ENCODE results near the gene CLDN9.
"Not testable (repeated sequence)": the region's sequence is repeated elsewhere in the genome, so short reads cannot be mapped to it uniquely, and the experiment has no call there.

The CLDN9 gene

DNA sequence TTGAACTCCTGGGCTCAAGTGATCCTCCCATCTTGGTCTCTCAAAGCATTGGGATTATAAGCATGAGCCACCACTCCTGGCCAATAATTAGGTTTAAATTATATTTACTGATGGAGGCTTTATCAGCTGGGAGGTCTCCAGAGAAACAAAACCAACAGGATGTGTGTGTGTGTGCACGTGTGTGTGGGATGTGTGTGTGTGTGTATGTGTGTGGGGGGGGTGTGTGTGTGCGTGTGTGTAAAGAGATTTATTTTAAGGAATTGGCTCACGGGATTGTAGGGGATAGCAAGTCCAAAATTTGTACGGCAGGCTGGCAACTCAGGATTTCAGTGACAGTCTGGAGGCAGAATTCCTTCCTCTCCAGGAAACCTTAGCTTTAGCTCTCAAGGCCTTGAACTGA lies 38.3 kb downstream of the CLDN9 start:
- H3K9me3 ChIP-seq (ENCODE audit: control insufficient read depth in 2 of 2, low read length in 2 of 2), result no peaks in the 10 kb centered on the region
- no peaks in the 10 kb centered on the region for H3K36me3 ChIP-seq (ENCODE audit: control insufficient read depth in 2 of 2, insufficient read depth in 2 of 2, low read length in 2 of 2)
- H3K9ac ChIP-seq (ENCODE audit: low read length in 2 of 2), result no peak overlapping the region
- peaks cover 5 to 29% of the 10 kb centered on the region in 2 donors for H3K27me3 ChIP-seq (ENCODE audit: control insufficient read depth in 1 of 2, insufficient read depth in 2 of 2, low read length in 2 of 2)
- peaks cover 8% of the 10 kb centered on the region for H3K4me1 ChIP-seq (ENCODE audit: control insufficient read depth, insufficient read depth, low read length)
- no peak overlapping the region for H3K4me3 ChIP-seq (ENCODE audit: low read length in 2 of 2)
- no peak overlapping the region for H3K27ac ChIP-seq (ENCODE audit: low read length)

DNA sequence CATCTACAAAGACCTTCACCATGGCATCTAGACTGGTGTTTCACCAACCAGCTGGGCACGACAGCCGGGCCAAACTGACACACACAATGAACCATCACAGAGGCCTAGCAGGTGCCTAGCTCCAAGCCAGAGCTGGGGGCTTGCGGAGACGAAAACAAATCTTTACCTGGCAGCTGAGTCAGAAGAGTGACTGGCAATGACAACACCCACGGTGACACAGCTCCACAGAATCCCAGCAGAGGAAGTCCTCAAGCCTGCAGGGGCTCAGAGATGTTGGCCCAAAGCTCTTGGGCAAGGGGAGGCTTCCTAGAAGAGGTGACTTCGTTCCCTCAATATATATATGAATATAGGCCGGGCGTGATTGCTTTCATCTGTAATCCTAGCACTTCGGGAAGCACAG lies 38.8 kb downstream of the CLDN9 start:
- Histone ChIP-seq H3K4me1 (ENCODE audit: control insufficient read depth, insufficient read depth, low read length) (peaks cover 4% of the 10 kb centered on the region), H3K36me3 (ENCODE audit: control insufficient read depth in 2 of 2, insufficient read depth in 2 of 2, low read length in 2 of 2) (no peaks in the 10 kb centered on the region), H3K27me3 (ENCODE audit: control insufficient read depth in 1 of 2, insufficient read depth in 2 of 2, low read length in 2 of 2) (peaks cover 5 to 24% of the 10 kb centered on the region in 2 donors), H3K9ac (ENCODE audit: low read length in 2 of 2) (no peak overlapping the region), H3K27ac (ENCODE audit: low read length) (no peak overlapping the region), H3K4me3 (ENCODE audit: low read length in 2 of 2) (no peak overlapping the region), H3K9me3 (ENCODE audit: control insufficient read depth in 2 of 2, low read length in 2 of 2) (no peaks in the 10 kb centered on the region)

DNA sequence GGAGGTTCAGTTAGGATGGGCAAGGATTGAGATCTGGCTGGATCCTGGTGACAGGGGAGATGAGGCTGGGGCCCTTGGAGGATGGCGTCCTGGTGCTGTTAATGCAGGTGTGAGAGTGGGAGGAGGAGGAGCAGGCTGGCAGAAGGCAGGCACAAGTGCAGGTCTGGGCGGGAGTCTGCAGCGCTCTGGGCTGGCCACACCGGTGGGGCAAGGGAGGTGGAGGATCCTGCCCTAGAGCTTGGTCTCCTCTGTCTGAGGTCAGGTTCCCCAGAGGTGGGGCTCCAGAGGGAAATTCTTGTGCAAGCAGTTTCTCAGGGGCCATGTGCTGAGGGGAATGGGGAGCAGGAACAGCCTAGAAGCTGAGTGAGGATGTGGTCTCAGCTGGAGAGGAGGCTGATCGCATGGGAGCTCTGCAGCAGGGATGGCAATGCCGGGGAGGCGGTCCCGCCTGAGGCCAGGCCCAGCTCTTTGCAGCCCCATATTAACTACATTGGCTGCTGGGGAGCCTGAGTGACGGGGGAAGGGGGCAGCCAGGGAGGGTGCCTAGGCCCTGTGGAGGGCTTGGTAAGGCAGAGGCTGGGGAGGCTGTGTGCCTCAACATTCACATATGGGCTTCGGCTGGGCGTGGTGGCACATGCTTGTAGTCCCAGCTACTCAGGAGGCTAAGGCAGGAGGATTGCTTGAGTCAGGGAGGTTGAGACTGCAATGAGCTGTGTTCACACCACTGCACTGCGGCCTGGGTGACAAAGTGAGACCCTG lies 40.0 kb downstream of the CLDN9 start:
- not testable (repeated sequence) for H3K27ac ChIP-seq (ENCODE audit: low read length); H3K4me3 ChIP-seq (ENCODE audit: low read length in 2 of 2); H3K9me3 ChIP-seq (ENCODE audit: control insufficient read depth in 2 of 2, low read length in 2 of 2); H3K9ac ChIP-seq (ENCODE audit: low read length in 2 of 2); H3K36me3 ChIP-seq (ENCODE audit: control insufficient read depth in 2 of 2, insufficient read depth in 2 of 2, low read length in 2 of 2); H3K4me1 ChIP-seq (ENCODE audit: control insufficient read depth, insufficient read depth, low read length)
- H3K27me3 ChIP-seq (ENCODE audit: control insufficient read depth in 1 of 2, insufficient read depth in 2 of 2, low read length in 2 of 2), result peaks cover 2 to 13% of the 10 kb centered on the region in 2 donors

DNA sequence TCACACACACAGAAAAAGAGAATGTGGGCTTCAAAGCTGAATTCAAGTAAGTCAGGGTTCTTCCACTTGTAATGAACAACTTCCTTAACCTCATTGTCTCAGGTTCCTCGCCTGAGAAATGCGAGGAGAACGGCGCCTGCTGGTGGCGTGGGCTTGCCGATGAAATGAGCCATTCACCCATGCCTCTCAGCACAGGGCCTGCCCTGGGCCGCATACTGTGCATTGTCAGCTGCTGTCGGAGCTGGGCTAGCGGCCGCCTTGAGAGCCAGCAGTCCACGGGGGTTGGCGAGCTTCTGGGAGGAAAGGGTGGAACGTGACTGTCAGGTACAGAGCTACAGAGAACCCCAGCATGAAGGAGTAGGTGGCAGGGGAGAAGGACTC lies 40.6 kb downstream of the CLDN9 start:
- H3K4me1 ChIP-seq (ENCODE audit: control insufficient read depth, insufficient read depth, low read length); H3K27ac ChIP-seq (ENCODE audit: low read length); H3K4me3 ChIP-seq (ENCODE audit: low read length in 2 of 2); H3K9me3 ChIP-seq (ENCODE audit: control insufficient read depth in 2 of 2, low read length in 2 of 2); H3K36me3 ChIP-seq (ENCODE audit: control insufficient read depth in 2 of 2, insufficient read depth in 2 of 2, low read length in 2 of 2); H3K9ac ChIP-seq (ENCODE audit: low read length in 2 of 2): not testable (repeated sequence)
- H3K27me3 ChIP-seq (ENCODE audit: control insufficient read depth in 1 of 2, insufficient read depth in 2 of 2, low read length in 2 of 2), result peaks cover 2 to 13% of the 10 kb centered on the region in 2 donors

DNA sequence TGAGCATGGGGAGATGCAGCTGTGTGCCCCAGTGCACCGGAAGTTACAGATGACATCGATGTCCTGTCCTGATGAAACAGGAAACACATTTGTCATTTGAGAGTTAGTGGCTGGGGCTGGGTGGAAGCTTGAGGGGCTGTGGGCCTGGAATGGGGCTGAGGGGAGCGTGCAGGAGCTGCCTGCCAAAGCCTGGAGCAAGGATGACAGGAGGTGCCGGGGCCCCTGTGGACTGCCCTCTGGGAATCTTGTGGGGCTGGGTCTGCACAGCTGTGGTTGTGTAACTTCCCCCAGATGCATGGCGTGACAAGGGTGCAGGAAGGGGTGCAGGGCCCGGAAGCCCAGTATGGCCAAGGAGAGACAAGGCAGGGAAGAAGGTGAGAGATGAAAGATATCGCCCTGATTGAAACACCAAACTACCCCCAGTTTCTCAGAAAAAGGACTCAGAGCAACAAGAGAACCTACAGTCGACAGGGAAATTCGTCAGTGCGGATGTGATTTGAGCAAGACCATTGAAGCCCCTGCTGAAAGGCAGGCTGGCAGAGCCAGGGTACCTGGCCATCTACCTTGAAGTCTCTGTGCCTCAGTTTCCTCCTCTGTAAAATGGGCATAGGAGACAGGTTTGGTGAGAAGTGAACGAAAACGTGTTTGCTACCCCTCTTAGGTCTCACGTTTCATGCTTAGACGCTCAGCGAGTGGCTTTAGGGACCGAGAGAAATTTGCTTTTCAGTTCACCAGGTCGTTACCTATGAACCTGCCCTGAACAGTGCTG lies 42.4 kb downstream of the CLDN9 start:
- no peaks in the 10 kb centered on the region for H3K36me3 ChIP-seq (ENCODE audit: control insufficient read depth in 2 of 2, insufficient read depth in 2 of 2, low read length in 2 of 2)
- H3K27ac ChIP-seq (ENCODE audit: low read length), result no peak overlapping the region
- H3K27me3 ChIP-seq (ENCODE audit: control insufficient read depth in 1 of 2, insufficient read depth in 2 of 2, low read length in 2 of 2), result peaks cover 0 to 8% of the 10 kb centered on the region in 2 donors
- no peak overlapping the region for H3K9ac ChIP-seq (ENCODE audit: low read length in 2 of 2)
- no peak overlapping the region for H3K4me3 ChIP-seq (ENCODE audit: low read length in 2 of 2)
- no peaks in the 10 kb centered on the region for H3K9me3 ChIP-seq (ENCODE audit: control insufficient read depth in 2 of 2, low read length in 2 of 2)
- peaks cover 16% of the 10 kb centered on the region for H3K4me1 ChIP-seq (ENCODE audit: control insufficient read depth, insufficient read depth, low read length)

DNA sequence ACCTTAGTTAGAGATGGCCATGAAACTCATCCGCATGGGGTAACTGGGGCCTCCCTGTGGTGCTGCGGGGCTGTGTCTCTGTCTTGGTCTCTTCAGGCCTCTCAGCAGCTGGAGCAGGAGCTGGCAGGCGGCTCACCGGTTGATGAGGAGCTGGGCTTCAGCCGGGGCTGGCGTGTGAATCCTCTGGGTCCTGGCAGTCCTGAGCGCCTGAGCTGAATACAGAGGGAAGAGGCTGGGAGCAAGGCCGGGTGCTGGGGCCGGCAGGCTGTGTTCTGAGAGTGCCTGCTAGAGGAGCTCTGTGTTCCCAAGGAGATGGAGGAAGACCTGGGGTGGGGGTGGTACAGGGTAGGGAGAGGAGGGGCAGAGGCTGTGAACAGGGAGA lies 43.0 kb downstream of the CLDN9 start:
- not testable (repeated sequence) for H3K9ac ChIP-seq (ENCODE audit: low read length in 2 of 2); H3K9me3 ChIP-seq (ENCODE audit: control insufficient read depth in 2 of 2, low read length in 2 of 2); H3K27ac ChIP-seq (ENCODE audit: low read length); H3K4me3 ChIP-seq (ENCODE audit: low read length in 2 of 2); H3K36me3 ChIP-seq (ENCODE audit: control insufficient read depth in 2 of 2, insufficient read depth in 2 of 2, low read length in 2 of 2); H3K27me3 ChIP-seq (ENCODE audit: control insufficient read depth in 1 of 2, insufficient read depth in 2 of 2, low read length in 2 of 2)
- peaks cover 19% of the 10 kb centered on the region for H3K4me1 ChIP-seq (ENCODE audit: control insufficient read depth, insufficient read depth, low read length)

DNA sequence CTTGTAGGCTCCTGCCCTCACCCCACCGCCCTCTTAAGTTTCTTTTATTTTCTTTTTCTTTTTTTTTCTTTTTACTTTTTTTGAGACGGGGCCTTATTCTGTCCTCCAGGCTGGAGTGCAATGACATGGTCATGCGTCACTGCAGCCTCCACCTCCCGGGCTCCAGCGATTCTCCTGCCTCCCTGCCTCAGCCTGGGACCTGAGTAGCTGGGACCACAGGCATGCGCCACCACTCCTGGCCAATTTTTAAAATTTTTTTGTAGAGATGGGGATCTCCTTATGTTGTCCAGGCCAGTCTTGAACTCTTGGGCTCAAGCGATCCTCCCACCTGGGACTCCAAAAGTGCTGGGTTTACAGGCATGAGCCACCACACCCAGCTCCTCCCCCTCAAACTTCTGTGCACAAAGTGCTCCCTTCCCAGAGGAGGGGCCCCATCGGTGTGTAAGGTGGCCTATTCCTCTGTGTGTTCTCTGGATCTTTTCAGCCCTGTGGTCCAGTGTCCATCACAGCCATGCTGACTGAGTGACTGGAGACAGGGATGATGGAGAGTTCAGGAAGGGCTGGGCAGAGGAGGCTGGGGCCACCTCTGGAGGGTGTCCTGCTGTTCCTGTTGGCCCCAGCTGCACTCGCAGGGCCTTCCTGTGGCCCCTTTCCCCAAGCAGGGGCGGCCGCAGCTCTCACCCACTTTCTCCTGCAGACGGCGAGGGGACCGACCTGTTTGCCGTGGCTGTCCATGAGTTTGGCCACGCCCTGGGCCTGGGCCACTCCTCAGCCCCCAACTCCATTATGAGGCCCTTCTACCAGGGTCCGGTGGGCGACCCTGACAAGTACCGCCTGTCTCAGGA lies 43.8 kb downstream of the CLDN9 start:
- Histone ChIP-seq H3K27me3 (ENCODE audit: control insufficient read depth in 1 of 2, insufficient read depth in 2 of 2, low read length in 2 of 2) (peaks cover 0 to 7% of the 10 kb centered on the region in 2 donors), H3K9ac (ENCODE audit: low read length in 2 of 2) (no peak overlapping the region), H3K36me3 (ENCODE audit: control insufficient read depth in 2 of 2, insufficient read depth in 2 of 2, low read length in 2 of 2) (no peaks in the 10 kb centered on the region), H3K4me3 (ENCODE audit: low read length in 2 of 2) (no peak overlapping the region), H3K9me3 (ENCODE audit: control insufficient read depth in 2 of 2, low read length in 2 of 2) (no peaks in the 10 kb centered on the region), H3K27ac (ENCODE audit: low read length) (no peak overlapping the region), H3K4me1 (ENCODE audit: control insufficient read depth, insufficient read depth, low read length) (peaks cover 19% of the 10 kb centered on the region)

DNA sequence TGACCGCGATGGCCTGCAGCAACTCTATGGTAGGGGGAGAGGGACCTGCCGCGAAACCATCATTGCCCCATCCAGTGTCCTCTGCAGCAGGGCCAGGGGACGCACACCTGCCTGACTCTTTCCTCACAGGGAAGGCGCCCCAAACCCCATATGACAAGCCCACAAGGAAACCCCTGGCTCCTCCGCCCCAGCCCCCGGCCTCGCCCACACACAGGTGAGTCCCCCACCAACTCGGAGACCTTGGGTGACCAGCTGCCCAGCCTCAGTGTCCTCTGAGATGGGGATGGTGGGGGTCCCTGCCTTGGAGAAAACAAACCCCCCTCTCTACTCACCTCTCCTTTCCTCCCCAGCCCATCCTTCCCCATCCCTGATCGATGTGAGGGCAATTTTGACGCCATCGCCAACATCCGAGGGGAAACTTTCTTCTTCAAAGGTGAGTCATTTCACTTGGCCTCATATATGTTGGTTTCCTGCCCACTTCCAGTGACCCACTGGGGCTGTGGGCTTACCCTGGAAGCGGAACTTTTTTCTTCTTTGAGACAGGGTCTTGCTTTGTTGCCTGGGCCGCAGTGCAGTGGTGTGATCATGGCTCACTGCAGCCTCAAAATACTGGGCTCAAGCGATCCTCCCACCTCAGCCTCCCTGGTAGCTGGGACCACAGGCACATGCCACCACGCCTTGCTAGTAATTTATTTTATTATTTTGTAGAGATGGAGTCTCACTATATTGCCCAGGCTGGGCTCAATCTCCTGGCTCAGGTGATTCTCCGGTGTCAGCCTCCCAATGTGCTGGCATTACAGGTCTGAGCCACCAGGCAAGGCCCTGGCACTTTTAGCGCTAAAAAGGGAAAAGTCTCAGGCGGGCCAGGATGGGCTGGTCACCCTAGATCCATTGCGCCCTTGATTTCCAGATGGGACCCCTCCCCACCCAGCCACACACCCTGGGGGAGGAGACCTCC lies 44.7 kb downstream of the CLDN9 start:
- Histone ChIP-seq H3K9ac (ENCODE audit: low read length in 2 of 2) (no peak overlapping the region), H3K4me3 (ENCODE audit: low read length in 2 of 2) (peak overlapping the region in 1 of 2 donors; percentile 78), H3K4me1 (ENCODE audit: control insufficient read depth, insufficient read depth, low read length) (peaks cover 19% of the 10 kb centered on the region), H3K27ac (ENCODE audit: low read length) (no peak overlapping the region), H3K27me3 (ENCODE audit: control insufficient read depth in 1 of 2, insufficient read depth in 2 of 2, low read length in 2 of 2) (peaks cover 0 to 7% of the 10 kb centered on the region in 2 donors), H3K9me3 (ENCODE audit: control insufficient read depth in 2 of 2, low read length in 2 of 2) (no peaks in the 10 kb centered on the region), H3K36me3 (ENCODE audit: control insufficient read depth in 2 of 2, insufficient read depth in 2 of 2, low read length in 2 of 2) (no peaks in the 10 kb centered on the region)

DNA sequence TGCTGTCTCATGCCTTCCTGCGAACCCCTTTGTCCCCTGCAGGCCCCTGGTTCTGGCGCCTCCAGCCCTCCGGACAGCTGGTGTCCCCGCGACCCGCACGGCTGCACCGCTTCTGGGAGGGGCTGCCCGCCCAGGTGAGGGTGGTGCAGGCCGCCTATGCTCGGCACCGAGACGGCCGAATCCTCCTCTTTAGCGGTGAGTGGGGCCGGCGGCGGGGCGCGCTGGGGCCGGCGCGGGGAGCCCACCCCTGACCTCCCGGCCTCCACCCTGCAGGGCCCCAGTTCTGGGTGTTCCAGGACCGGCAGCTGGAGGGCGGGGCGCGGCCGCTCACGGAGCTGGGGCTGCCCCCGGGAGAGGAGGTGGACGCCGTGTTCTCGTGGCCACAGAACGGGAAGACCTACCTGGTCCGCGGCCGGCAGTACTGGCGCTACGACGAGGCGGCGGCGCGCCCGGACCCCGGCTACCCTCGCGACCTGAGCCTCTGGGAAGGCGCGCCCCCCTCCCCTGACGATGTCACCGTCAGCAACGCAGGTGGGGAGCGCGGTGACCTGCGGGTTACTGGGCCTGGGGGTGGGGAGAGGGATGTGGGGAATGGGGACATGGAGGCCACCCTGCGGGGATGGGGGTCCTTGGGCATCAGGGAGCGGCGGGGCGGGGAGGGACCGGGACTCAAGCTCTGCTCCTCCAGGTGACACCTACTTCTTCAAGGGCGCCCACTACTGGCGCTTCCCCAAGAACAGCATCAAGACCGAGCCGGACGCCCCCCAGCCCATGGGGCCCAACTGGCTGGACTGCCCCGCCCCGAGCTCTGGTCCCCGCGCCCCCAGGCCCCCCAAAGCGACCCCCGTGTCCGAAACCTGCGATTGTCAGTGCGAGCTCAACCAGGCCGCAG lies 45.7 kb downstream of the CLDN9 start:
- H3K9ac ChIP-seq (ENCODE audit: low read length in 2 of 2), result peak overlapping the region; percentile 60
- no peak overlapping the region for H3K27ac ChIP-seq (ENCODE audit: low read length)
- H3K27me3 ChIP-seq (ENCODE audit: control insufficient read depth in 1 of 2, insufficient read depth in 2 of 2, low read length in 2 of 2), result peaks cover 0 to 7% of the 10 kb centered on the region in 2 donors
- peaks cover 19% of the 10 kb centered on the region for H3K4me1 ChIP-seq (ENCODE audit: control insufficient read depth, insufficient read depth, low read length)
- H3K9me3 ChIP-seq (ENCODE audit: control insufficient read depth in 2 of 2, low read length in 2 of 2), result no peaks in the 10 kb centered on the region
- H3K4me3 ChIP-seq (ENCODE audit: low read length in 2 of 2), result peak overlapping the region; percentile 75 to 78
- no peaks in the 10 kb centered on the region for H3K36me3 ChIP-seq (ENCODE audit: control insufficient read depth in 2 of 2, insufficient read depth in 2 of 2, low read length in 2 of 2)
